ENCODE measurements around the gene MGP. TPM values are rescaled to one million over a fixed set of nuclear protein-coding genes. Genes with fewer than 3 reads are reported as not detected.

Gene MGP
- total RNA-seq, 2 experiments from 2014 or later: 1.3 to 1.8 TPM

DNA sequence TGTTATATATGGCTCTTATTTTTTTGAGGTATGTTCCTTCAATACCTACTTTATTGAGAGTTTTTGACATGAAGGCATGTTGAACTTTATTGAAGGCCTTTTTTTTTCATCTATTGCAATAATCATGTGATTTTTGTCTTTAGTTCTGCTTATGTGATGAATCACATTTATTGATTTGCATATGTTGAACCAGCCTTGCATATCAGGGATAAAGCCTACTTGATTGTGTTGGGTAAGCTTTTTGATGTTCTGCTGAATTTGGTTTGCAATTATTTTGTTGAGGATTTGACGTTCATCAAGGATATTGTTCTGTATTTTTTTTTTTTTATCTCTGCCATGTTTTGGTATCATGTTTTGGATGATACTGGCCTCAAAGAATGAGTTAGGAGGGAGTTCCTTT lies 27.1 kb downstream of the MGP start:
- CTCF ChIA-PET: no interaction called here
- no peaks in the 10 kb centered on the region for H3K27me3 Mint-ChIP-seq
- H3K9me3 Mint-ChIP-seq: peaks cover 11% of the 10 kb centered on the region
- Histone ChIP-seq H3K27me3 (ENCODE audit: control insufficient read depth in 1 of 2, insufficient read depth in 2 of 2, low read length in 2 of 2) (no peaks in the 10 kb centered on the region), H3K9me3 (ENCODE audit: control insufficient read depth in 1 of 2, insufficient read depth in 1 of 2, low read length in 2 of 2) (peaks cover 8% of the 10 kb centered on the region in 2 experiments), H3K27ac (ENCODE audit: low read depth in 1 of 2, low read length in 2 of 2) (no peak overlapping the region), H3K36me3 (ENCODE audit: insufficient read depth, low read length) (no peaks in the 10 kb centered on the region), H3K4me3 (ENCODE audit: low read length) (no peak overlapping the region), H3K4me1 (ENCODE audit: insufficient read depth, low read length) (no peaks in the 10 kb centered on the region)
- ATAC-seq (ENCODE audit: poor library complexity) (no peak), DNase-seq (no peak)
- intact Hi-C loops (cut with DNase I, micrococcal nuclease): no loop called here
- no peak overlapping the region for H3K27ac Mint-ChIP-seq
- no peak overlapping the region for H3K4me3 Mint-ChIP-seq
- POLR2A ChIA-PET: interaction anchor here (1.3 kb wide), 1 partner anchor 11 kb away, joined by 3 read pairs; no protein-coding TSS in a partner anchor
- TF ChIP-seq, protein P1, sequence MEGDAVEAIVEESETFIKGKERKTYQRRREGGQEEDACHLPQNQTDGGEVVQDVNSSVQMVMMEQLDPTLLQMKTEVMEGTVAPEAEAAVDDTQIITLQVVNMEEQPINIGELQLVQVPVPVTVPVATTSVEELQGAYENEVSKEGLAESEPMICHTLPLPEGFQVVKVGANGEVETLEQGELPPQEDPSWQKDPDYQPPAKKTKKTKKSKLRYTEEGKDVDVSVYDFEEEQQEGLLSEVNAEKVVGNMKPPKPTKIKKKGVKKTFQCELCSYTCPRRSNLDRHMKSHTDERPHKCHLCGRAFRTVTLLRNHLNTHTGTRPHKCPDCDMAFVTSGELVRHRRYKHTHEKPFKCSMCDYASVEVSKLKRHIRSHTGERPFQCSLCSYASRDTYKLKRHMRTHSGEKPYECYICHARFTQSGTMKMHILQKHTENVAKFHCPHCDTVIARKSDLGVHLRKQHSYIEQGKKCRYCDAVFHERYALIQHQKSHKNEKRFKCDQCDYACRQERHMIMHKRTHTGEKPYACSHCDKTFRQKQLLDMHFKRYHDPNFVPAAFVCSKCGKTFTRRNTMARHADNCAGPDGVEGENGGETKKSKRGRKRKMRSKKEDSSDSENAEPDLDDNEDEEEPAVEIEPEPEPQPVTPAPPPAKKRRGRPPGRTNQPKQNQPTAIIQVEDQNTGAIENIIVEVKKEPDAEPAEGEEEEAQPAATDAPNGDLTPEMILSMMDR (IDR thresholded peaks at IDR 0.05): no peak
- H3K36me3 Mint-ChIP-seq (ENCODE audit: low read depth): peaks cover 17% of the 10 kb centered on the region
- no peaks in the 10 kb centered on the region for H3K4me1 Mint-ChIP-seq (ENCODE audit: low read depth)

GRCh38 chr12:14854586-14855183 lies 31.0 kb downstream of the MGP start:
- intact Hi-C loops (cut with DNase I, micrococcal nuclease): no loop called here
- Mint-ChIP-seq H3K4me3 (no peak overlapping the region), H3K27ac (no peak overlapping the region), H3K9me3 (peaks cover 2% of the 10 kb centered on the region), H3K36me3 (ENCODE audit: low read depth) (peaks cover 6% of the 10 kb centered on the region), H3K27me3 (no peaks in the 10 kb centered on the region), H3K4me1 (ENCODE audit: low read depth) (no peaks in the 10 kb centered on the region)
- POLR2A ChIA-PET: no interaction called here
- ATAC-seq (ENCODE audit: poor library complexity) (no peak), DNase-seq (no peak)
- no peaks in the 10 kb centered on the region for H3K9me3 ChIP-seq (ENCODE audit: control insufficient read depth in 1 of 2, insufficient read depth in 1 of 2, low read length in 2 of 2)
- no peak overlapping the region for H3K4me3 ChIP-seq (ENCODE audit: low read length)
- CTCF ChIA-PET: no interaction called here
- no peaks in the 10 kb centered on the region for H3K36me3 ChIP-seq (ENCODE audit: insufficient read depth, low read length)
- H3K27me3 ChIP-seq (ENCODE audit: control insufficient read depth in 1 of 2, insufficient read depth in 2 of 2, low read length in 2 of 2): no peaks in the 10 kb centered on the region
- H3K4me1 ChIP-seq (ENCODE audit: insufficient read depth, low read length): no peaks in the 10 kb centered on the region
- H3K27ac ChIP-seq (ENCODE audit: low read depth in 1 of 2, low read length in 2 of 2): no peak overlapping the region
- TF ChIP-seq, protein P1 (IDR thresholded peaks at IDR 0.05): no peak

DNA sequence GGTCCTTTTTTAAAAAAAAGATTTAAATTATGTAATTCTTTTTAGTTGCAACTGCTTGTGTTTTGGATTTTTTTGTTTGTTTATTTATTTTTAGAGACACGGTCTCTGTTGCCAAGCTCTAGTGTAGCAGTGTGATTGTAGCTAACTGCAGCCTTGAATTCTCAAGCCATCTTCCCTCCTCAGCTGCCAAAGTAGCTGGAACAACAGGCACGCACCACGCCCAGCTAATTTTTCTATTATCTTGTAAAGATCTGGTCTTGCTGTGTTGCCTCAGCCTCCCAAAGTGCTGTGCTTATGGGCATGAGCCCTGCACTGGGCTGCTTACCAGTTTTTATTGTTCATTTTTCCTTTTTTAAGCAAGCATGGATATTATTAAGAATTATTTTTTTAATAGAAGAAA lies 31.7 kb downstream of the MGP start:
- H3K9me3 Mint-ChIP-seq: no peaks in the 10 kb centered on the region
- ChIA-PET POLR2A (no interaction called here), CTCF (no interaction called here)
- H3K27ac Mint-ChIP-seq: no peak overlapping the region
- ATAC-seq (ENCODE audit: poor library complexity): no peak
- Histone ChIP-seq H3K27me3 (ENCODE audit: control insufficient read depth in 1 of 2, insufficient read depth in 2 of 2, low read length in 2 of 2) (no peaks in the 10 kb centered on the region), H3K36me3 (ENCODE audit: insufficient read depth, low read length) (no peaks in the 10 kb centered on the region), H3K4me3 (ENCODE audit: low read length) (no peak overlapping the region), H3K4me1 (ENCODE audit: insufficient read depth, low read length) (no peaks in the 10 kb centered on the region), H3K9me3 (ENCODE audit: control insufficient read depth in 1 of 2, insufficient read depth in 1 of 2, low read length in 2 of 2) (no peaks in the 10 kb centered on the region), H3K27ac (ENCODE audit: low read depth in 1 of 2, low read length in 2 of 2) (no peak overlapping the region)
- DNase-seq: no peak
- H3K36me3 Mint-ChIP-seq (ENCODE audit: low read depth): no peaks in the 10 kb centered on the region
- H3K27me3 Mint-ChIP-seq: no peaks in the 10 kb centered on the region
- TF ChIP-seq, protein P1 (IDR thresholded peaks at IDR 0.05): no peak
- intact Hi-C loops (cut with DNase I, micrococcal nuclease): no loop called here
- H3K4me3 Mint-ChIP-seq: no peak overlapping the region
- no peaks in the 10 kb centered on the region for H3K4me1 Mint-ChIP-seq (ENCODE audit: low read depth)
